HG02973 (cell line): ENCODE measurements around the gene BLTP3B.

Experiments used
- ATAC-seq: cut with Tn5 transposase; IDR thresholded peaks from one replicate; pipeline ENCODE4 v1.9.1; 2021; ENCODE audit warnings: moderate library complexity; ENCODE audit not compliant: unreplicated experiment

BLTP3B gene

DNA sequence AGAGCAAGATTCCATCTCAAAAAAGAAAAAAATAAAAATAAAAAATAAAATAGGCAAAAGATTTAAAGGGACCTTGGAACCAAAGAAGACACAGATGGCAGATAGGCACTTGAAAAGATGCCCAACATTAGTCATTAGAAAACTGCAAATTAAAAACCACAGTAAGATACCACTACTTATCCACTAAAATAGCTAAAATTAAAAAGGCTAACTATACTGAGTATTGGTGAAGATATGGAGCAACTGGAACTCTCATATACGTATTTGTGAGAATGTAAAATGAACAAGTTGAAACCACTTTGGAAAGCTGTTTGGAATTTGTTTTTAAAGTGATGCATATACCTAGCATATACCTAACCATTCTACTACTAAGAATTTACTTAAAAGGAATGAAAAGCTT is 22.3 kb downstream of the BLTP3B start:
- ATAC-seq, result no peak

DNA sequence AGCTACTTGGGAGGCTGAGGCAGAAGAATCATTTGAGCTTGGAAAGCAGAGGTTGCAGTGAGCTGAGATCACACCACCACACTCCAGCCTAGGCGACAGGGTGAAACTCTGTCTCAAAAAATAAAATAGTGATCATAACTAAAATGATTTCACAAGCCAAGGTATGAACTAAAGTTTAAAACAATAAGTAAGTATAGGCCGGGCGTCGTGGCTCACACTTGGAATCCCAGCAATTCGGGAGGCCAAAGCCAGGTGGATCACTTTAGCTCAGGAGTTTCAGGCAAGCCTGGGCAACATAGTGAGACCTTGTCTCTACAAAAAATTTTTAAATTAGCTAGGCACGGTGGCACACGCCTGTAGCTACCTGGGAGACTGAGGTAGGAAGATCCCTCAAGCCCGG is 27.4 kb downstream of the BLTP3B start:
- no peak for ATAC-seq

DNA sequence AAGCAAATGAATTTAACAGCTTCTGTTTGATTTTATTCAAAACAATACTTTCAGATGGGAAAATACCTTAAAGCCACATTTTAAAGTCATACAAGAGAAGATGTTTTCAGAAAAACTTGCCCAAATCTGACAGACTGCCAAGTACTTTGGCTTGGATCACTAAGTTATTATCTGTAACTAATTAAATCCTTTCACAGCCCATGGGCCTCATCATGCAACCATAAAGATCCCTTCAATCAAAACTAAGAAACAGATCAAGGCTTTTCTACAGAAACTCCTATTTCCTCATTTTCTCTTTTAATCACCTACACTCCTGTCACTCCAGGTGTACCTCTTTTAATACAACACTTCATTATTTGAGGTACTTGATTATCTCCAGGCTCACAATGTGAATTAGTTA is 28.1 kb downstream of the BLTP3B start:
- no peak for ATAC-seq

DNA sequence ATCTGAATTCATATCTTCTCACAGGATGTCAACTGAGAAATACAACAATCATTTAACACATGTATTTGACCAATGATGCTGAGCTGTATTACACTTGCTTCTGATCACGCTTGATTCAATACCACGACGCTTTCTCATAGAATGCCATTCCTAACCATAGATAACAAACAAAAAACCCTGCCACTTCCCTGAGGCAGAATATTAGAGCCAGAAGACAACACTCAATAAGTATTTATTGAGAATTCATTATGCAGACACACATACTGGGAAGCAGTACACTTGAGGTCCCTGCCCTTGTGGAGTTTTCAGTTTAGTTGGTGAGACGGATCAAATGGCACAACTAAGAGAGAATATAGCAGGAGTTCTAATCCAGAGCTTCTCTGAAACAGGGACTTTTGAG is 32.4 kb downstream of the BLTP3B start:
- no peak for ATAC-seq

DNA sequence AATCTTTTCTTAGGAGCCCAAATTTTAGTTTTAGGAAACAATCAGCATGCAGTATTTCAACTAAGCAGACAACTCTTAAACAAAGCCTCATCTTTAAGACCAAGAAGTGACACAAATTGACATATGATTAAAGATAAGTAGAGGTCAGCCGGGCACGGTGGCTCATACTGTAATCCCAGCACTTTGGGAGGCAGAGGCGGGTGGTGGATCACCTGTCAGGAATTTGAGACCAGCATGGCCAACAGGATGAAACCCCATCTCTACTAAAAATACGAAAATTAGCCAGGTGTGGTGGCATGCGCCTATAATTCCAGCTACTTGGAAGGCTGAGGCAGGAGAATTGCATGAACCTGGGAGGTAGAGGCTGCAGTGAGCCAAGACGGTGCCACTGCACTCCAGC is 35.8 kb downstream of the BLTP3B start:
- ATAC-seq, result no peak

DNA sequence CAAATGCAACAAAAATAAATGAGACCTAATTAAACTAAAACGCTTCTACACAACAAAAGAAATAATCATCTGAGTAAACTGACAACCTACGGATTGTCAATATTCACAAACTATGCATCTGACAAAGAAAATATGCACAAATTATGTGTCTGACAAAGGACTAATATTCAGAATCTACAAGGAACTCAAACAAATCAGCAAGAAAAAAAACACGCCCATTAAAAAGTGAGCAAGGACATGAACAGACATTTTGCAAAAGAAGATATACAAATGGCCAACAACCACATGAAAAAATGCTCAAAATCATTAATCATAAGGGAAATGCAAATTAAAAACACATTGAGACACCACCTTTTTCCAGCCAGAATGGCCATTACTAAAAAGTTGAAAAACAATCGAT is 37.0 kb downstream of the BLTP3B start:
- ATAC-seq, result no peak

DNA sequence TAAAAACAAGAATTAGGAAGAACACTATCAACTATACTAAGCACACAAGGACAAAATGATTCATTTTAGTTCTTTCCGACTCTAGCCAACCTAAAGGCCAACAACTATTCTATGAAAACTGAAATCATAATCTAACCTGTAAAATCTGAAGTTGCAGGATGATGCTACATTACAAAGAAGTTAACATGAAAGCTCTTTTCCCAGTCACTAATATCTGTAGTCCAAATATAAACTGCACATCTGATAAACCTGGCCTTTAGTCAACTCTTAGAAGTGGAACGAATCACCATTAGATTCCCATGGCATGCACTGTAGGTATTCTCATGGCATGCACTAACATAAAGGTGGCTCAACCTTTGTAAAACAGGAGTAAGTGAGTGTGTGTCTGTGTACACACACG is 41.7 kb downstream of the BLTP3B start:
- no peak for ATAC-seq
